K562 (cell line): ENCODE measurements around the gene CPE.

Experiments
- ELF4 ChIP-seq: fragments of 450-650 bp; formaldehyde crosslinking; IDR thresholded peaks from 2 replicates; pipeline ENCODE4 v1.4.0; 2022; ENCODE audit warnings: missing genetic modification characterization
- POLR2A ChIP-seq: fragments of 450-650 bp; conservative IDR thresholded peaks from 2 replicates; pipeline ENCODE4 v1.6.1; 2016
- TF ChIP-seq, protein P1 (sequence below), 3 experiments: IDR thresholded peaks in 2 of 3; conservative IDR thresholded peaks in 1 of 3; 2 replicates each; pipeline ENCODE4 v1.5.1; 2011 to 2012; ENCODE audit warnings: low read length in 3 of 3, mild to moderate bottlenecking in 3 of 3, control low read depth in 2 of 3, improper control_type of control experiment in 1 of 3, inconsistent platforms in 1 of 3, low read depth in 1 of 3, mixed read lengths in 1 of 3, moderate library complexity in 1 of 3; ENCODE audit not compliant: insufficient read depth in 2 of 3

DNA sequence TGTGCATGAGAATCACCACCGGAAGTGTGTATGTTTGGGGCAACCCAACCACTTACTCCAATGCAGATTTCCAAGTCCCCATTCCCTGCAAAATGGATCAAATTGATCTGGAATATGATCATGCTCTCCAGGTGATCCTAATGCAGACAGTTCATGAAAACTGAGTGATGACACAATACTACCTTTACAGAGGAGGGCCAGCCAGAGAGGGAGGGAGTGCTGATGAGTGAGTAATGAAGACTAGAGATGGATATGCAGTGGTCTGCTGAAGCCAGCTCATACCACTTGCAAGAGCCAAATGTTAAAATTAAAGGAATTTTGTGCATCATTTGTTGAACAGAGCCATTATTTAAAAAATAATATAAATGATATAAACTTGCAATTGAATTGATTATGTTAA lies 10.2 kb upstream of the CPE start:
- TF ChIP-seq, protein P1, sequence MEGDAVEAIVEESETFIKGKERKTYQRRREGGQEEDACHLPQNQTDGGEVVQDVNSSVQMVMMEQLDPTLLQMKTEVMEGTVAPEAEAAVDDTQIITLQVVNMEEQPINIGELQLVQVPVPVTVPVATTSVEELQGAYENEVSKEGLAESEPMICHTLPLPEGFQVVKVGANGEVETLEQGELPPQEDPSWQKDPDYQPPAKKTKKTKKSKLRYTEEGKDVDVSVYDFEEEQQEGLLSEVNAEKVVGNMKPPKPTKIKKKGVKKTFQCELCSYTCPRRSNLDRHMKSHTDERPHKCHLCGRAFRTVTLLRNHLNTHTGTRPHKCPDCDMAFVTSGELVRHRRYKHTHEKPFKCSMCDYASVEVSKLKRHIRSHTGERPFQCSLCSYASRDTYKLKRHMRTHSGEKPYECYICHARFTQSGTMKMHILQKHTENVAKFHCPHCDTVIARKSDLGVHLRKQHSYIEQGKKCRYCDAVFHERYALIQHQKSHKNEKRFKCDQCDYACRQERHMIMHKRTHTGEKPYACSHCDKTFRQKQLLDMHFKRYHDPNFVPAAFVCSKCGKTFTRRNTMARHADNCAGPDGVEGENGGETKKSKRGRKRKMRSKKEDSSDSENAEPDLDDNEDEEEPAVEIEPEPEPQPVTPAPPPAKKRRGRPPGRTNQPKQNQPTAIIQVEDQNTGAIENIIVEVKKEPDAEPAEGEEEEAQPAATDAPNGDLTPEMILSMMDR (IDR thresholded peaks at IDR 0.05 in 2 of 3, conservative IDR thresholded peaks at IDR 0.05 in 1 of 3; ENCODE audit: insufficient read depth in 2 of 3, low read depth in 1 of 3, low read length in 3 of 3), result no peak
- no peak for TF ChIP-seq POLR2A
- TF ChIP-seq ELF4 (CRISPR knock-in tag), result no peak
